Motor neuron (in vitro differentiated cells): ENCODE results near the gene THADA. TPM values are rescaled to one million over a fixed set of nuclear protein-coding genes. Genes with fewer than 3 reads are reported as not detected.

Source experiments
- ATAC-seq, 8 experiments: fragments of 200-7000 bp; cut with Tn5 transposase; replicated peaks in 6 of 8; 2 replicates each; pipeline ENCODE4 v1.8.0; 2021; ENCODE audit warnings: mild to moderate bottlenecking in 8 of 8, moderate library complexity in 8 of 8
- H3K27ac ChIP-seq, 2 donors: fragments of 250-450 bp; sonication (Bioruptor Pico); 2 replicates each; pipeline ENCODE4 v1.9.0; 2021; ENCODE audit warnings: antibody characterized with exemption in 2 of 2, mild to moderate bottlenecking in 2 of 2, moderate library complexity in 1 of 2
- H3K4me1 ChIP-seq, 2 donors: fragments of 250-450 bp; sonication (Bioruptor Pico); replicated peaks in 1 of 2; 2 replicates each; pipeline ENCODE4 v1.6.1; 2021; ENCODE audit warnings: antibody characterized with exemption in 2 of 2, mild to moderate bottlenecking in 2 of 2, moderate library complexity in 1 of 2
- H3K4me3 ChIP-seq, 5 donors: fragments of 250-450 bp; sonication (Bioruptor Pico); 2 replicates each; pipeline ENCODE4 v1.9.0; 2021; ENCODE audit warnings: antibody characterized with exemption in 5 of 5, mild to moderate bottlenecking in 5 of 5, moderate library complexity in 4 of 5
- WGBS, 10 experiments: fragments of 450-650 bp; shearing (Covaris generic); methylation state at CpG; one replicate each; pipeline ENCODE4 v1.0.0; 2022; 5-methylcytosine and 5-hydroxymethylcytosine counted together
- in situ Hi-C, 9 experiments: fragments of 400-800 bp; cut with MboI; loops; one replicate each; pipeline ENCODE4 v1.15.0; 2021; ENCODE audit warnings: low sequenced_read_pairs in 9 of 9, low pct_unique_long_range_greater_than_20kb in 2 of 9; ENCODE audit not compliant: unreplicated experiment in 9 of 9
- total RNA-seq, 8 experiments: library from RNA; unstranded; fragments of 300-600 nt; gene quantifications; 2 replicates each; pipeline versions ENCODE4 v1.2.3 to v1.2.4, GENCODE V29; 2022

Gene THADA
- total RNA-seq, 8 experiments from 2014 or later = 10.4 to 33.6 (median 15.9) TPM

- in situ Hi-C loops = no loop called here
- Histone ChIP-seq H3K4me1 (peaks cover 5 to 12% of the 10 kb centered on the region in 2 donors), H3K27ac (no peak overlapping the region), H3K4me3 (no peak overlapping the region)
- ATAC-seq = no peak
These were observed 3.4 kb downstream of the THADA start for GRCh38 chr2:43592443-43592842.

GRCh38 chr2:43585708-43586107, 10.1 kb downstream of the THADA start:
- Histone ChIP-seq H3K27ac (no peak overlapping the region), H3K4me1 (no peaks in the 10 kb centered on the region), H3K4me3 (no peak overlapping the region)
- WGBS, 10 experiments = 94 to 100% (median 95%) methylated on average over 3 of the region's 3 CpGs; no CpG with 5 or more reads in 1 of the 10 experiments
- in situ Hi-C loops = no loop called here
- no peak for ATAC-seq

GRCh38 chr2:43579275-43579981, 16.4 kb downstream of the THADA start:
- Histone ChIP-seq H3K27ac (no peak overlapping the region), H3K4me1 (no peaks in the 10 kb centered on the region), H3K4me3 (no peak overlapping the region)
- 65 to 100% (median 86%) methylated on average over 2 to 5 of the region's 5 CpGs; no CpG with 5 or more reads in 1 of the 10 experiments for WGBS, 10 experiments
- in situ Hi-C loops = no loop called here
- ATAC-seq = no peak

- Histone ChIP-seq H3K27ac (no peak overlapping the region), H3K4me3 (no peak overlapping the region), H3K4me1 (no peaks in the 10 kb centered on the region)
- WGBS, 10 experiments = 6 to 64% (median 43%) methylated on average over 3 to 8 of the region's 8 CpGs
- ATAC-seq = peak in 2 of 8 experiments; percentile 22 to 23
- in situ Hi-C loops = no loop called here
These were observed 18.6 kb downstream of the THADA start for GRCh38 chr2:43576981-43577892.

- H3K4me3 ChIP-seq = no peak overlapping the region
- H3K4me1 ChIP-seq = no peaks in the 10 kb centered on the region
- no peak for ATAC-seq
- in situ Hi-C loops = no loop called here
- 88 to 100% (median 100%) methylated on average over 1 of the region's 1 CpG; no CpG with 5 or more reads in 4 of the 10 experiments for WGBS, 10 experiments
- H3K27ac ChIP-seq = no peak overlapping the region
These were observed 23.6 kb downstream of the THADA start for GRCh38 chr2:43572244-43572643.

GRCh38 chr2:43569921-43570320, 25.9 kb downstream of the THADA start:
- WGBS, 10 experiments = 83 to 100% (median 96%) methylated on average over 1 to 3 of the region's 3 CpGs; no CpG with 5 or more reads in 2 of the 10 experiments
- no peak overlapping the region for H3K27ac ChIP-seq
- in situ Hi-C loops = no loop called here
- no peaks in the 10 kb centered on the region for H3K4me1 ChIP-seq
- no peak for ATAC-seq
- H3K4me3 ChIP-seq = no peak overlapping the region

- in situ Hi-C loops = no loop called here
- Histone ChIP-seq H3K27ac (no peak overlapping the region), H3K4me3 (no peak overlapping the region), H3K4me1 (no peaks in the 10 kb centered on the region)
- 80 to 100% (median 100%) methylated on average over 1 of the region's 1 CpG; no CpG with 5 or more reads in 2 of the 10 experiments for WGBS, 10 experiments
- ATAC-seq = no peak
These were observed 27.6 kb downstream of the THADA start for GRCh38 chr2:43568228-43568627.

- no peak overlapping the region for H3K4me3 ChIP-seq
- ATAC-seq = no peak
- no peak overlapping the region for H3K27ac ChIP-seq
- in situ Hi-C loops = no loop called here
- H3K4me1 ChIP-seq = no peaks in the 10 kb centered on the region
These were observed 29.4 kb downstream of the THADA start for GRCh38 chr2:43566461-43566729.

GRCh38 chr2:43563679-43564078, 32.2 kb downstream of the THADA start:
- Histone ChIP-seq H3K4me1 (no peaks in the 10 kb centered on the region), H3K4me3 (no peak overlapping the region), H3K27ac (no peak overlapping the region)
- 40 to 100% (median 84%) methylated on average over 1 to 2 of the region's 2 CpGs; no CpG with 5 or more reads in 2 of the 10 experiments for WGBS, 10 experiments
- in situ Hi-C loops = no loop called here
- ATAC-seq = peak in 3 of 8 experiments; percentile 93 to 97 (median 96)

GRCh38 chr2:43560231-43560547, 35.6 kb downstream of the THADA start:
- Histone ChIP-seq H3K27ac (no peak overlapping the region), H3K4me1 (no peaks in the 10 kb centered on the region), H3K4me3 (no peak overlapping the region)
- ATAC-seq = no peak
- 50 to 100% (median 75%) methylated on average over 1 to 2 of the region's 2 CpGs; no CpG with 5 or more reads in 1 of the 10 experiments for WGBS, 10 experiments
- in situ Hi-C loops = no loop called here

- Histone ChIP-seq H3K27ac (no peak overlapping the region), H3K4me1 (no peaks in the 10 kb centered on the region), H3K4me3 (no peak overlapping the region)
- in situ Hi-C loops = no loop called here
- 50 to 100% (median 93%) methylated on average over 1 to 4 of the region's 4 CpGs; no CpG with 5 or more reads in 1 of the 10 experiments for WGBS, 10 experiments
- no peak for ATAC-seq
These were observed 36.2 kb downstream of the THADA start for GRCh38 chr2:43559391-43560230.

GRCh38 chr2:43557196-43557595, 38.6 kb downstream of the THADA start:
- no peak overlapping the region for H3K27ac ChIP-seq
- no peak overlapping the region for H3K4me3 ChIP-seq
- 88 to 100% (median 100%) methylated on average over 1 of the region's 1 CpG; no CpG with 5 or more reads in 6 of the 10 experiments for WGBS, 10 experiments
- in situ Hi-C loops = no loop called here
- no peaks in the 10 kb centered on the region for H3K4me1 ChIP-seq
- ATAC-seq = no peak

GRCh38 chr2:43556256-43556655, 39.6 kb downstream of the THADA start:
- no peak overlapping the region for H3K4me3 ChIP-seq
- no peak for ATAC-seq
- no peak overlapping the region for H3K27ac ChIP-seq
- no peaks in the 10 kb centered on the region for H3K4me1 ChIP-seq
- 63 to 100% (median 94%) methylated on average over 1 to 5 of the region's 5 CpGs for WGBS, 10 experiments
- in situ Hi-C loops = no loop called here
